HFF-Myc (cell line): ENCODE data around the gene PROP1.

Source experiments
- DNase-seq: peaks from one replicate; pipeline ENCODE4 v3.0.0-alpha.2; 2011; ENCODE audit warnings: low read depth; ENCODE audit errors: extremely low read depth
- H3K4me3 ChIP-seq: replicated peaks from 2 replicates; pipeline ENCODE4 v1.5.1; 2011; ENCODE audit warnings: low read depth, mild to moderate bottlenecking, control low read depth, low read length
- CTCF ChIP-seq: IDR thresholded peaks from 2 replicates; pipeline ENCODE4 v1.5.1; 2012; ENCODE audit warnings: mild to moderate bottlenecking, low read depth, low read length, control low read depth; ENCODE audit errors: missing control alignments

PROP1 gene

GRCh38 chr5:177996660-177997318, 747 bp upstream of the PROP1 start:
- no peak overlapping the region for H3K4me3 ChIP-seq
- DNase-seq, result no peak
- TF ChIP-seq CTCF, result no peak

DNA sequence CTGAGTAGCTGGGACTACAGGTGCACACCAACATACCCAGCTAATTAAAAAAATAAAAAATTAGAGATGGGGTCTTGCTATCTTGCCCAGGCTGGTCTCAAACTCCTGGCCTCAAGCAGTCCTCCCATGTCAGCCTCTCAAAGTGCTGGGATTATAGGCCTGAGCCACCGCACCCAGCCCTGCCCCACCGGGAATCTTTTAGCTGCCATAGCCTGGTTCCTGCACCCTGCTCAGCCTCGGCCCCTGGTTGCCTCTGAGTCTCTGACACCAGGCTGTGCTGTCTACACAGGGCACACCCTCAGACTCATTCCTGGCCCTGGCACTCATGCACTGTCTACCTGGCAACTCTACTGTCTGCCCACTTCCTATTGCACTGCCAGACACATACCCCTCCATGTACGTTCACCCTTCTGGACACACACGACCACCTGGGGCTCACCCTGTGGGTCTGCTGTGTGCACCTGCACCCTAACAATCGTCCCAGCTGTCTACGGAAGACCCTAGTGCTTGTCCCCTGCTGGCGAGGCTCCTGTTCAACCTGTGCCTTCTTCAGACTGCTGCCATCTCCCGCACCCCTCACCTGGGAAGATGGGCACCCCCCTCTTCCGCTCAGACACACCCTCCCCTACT, 1.4 kb downstream of the PROP1 start:
- H3K4me3 ChIP-seq, result no peak overlapping the region
- TF ChIP-seq CTCF, result no peak
- no peak for DNase-seq

GRCh38 chr5:177994063-177994462, 2.0 kb downstream of the PROP1 start:
- no peak for TF ChIP-seq CTCF
- no peak overlapping the region for H3K4me3 ChIP-seq
- DNase-seq, result no peak

DNA sequence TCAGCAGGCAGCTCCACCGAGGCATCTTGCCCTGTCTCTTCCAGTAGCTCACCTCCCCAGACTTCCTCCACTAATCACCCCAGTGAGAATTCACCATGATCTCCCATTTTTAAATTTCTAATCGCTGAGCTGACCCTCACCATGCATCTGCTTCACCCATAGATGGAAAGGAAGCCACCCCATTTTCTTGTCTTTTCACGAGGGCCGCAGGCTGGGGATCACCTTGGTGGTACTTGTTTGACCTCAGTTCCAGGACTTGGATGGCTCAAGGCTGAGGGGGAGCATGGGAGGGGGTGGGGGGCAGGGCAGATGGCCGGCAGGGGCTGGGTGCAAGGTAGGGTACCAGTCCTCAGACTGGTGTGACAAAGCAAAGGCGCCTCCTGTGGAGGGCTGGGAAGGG, 3.6 kb downstream of the PROP1 start:
- H3K4me3 ChIP-seq, result no peak overlapping the region
- DNase-seq, result no peak
- no peak for TF ChIP-seq CTCF

DNA sequence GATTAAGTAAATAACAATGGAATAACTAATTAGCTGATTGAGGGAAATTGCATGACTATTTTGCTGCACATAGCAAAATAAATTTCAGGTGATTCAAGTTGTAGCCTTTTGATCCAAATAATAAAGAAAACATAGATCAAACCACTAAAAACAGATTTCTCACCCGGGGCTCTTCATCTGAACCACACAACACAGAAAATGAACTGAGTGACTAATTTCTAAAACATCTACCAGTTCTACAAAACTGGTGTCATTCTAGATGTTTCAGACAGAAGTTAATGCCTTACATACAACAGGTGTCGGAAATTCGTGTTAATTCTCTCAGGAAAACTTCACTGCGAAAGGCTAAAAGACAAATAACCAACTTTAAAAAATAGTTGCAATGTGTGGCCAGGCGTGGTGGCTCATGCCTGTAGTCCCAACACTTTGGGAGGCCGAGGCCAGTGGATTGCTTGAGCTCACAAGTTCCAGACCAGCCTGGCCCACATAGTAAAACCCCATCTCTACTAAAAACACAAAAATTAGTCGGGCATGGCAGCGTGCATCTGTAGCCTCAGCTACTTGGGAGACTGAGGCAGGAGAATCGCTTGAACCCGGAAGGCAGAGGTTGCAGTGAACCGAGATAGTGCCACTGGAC, 6.9 kb downstream of the PROP1 start:
- no peak for TF ChIP-seq CTCF
- no peak overlapping the region for H3K4me3 ChIP-seq
- no peak for DNase-seq

DNA sequence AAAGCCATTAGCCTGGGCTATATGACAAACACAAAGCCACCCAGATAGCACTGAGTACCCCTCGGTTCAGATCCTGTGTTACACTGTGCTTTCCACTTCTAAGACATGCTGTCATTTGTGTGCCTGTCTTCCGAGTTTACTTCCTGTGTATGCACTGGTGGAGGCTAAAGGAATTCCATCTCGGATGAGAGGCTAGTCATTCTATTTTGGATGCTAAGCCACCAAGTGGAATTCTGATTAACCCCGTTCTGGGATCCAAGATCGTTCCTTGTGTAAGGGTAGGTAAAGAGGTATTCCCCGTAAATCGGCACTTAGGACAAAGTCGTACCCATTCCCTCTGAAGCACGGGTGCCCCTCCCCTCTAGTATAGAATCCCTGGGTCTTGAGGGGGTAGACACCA, 8.7 kb downstream of the PROP1 start:
- TF ChIP-seq CTCF, result no peak
- no peak overlapping the region for H3K4me3 ChIP-seq
- DNase-seq, result no peak
